Heart right ventricle (tissue), 16 donors: ENCODE data around the gene STRN3. TPM values are rescaled to one million over a fixed set of nuclear protein-coding genes. Genes with fewer than 3 reads are reported as not detected.
A peak's percentile ranks its signal among the peaks of the same experiment; 100 is the strongest.

Experiments
- ATAC-seq, 8 donors: fragments of 200-7000 bp; cut with Tn5 transposase; one replicate each; pipeline ENCODE4 v1.9.1; 2020; ENCODE audit warnings: mild to moderate bottlenecking in 8 of 8, moderate library complexity in 8 of 8, moderate number of reproducible peaks in 1 of 8
- DNase-seq, 2 donors: peaks; one replicate each; pipeline ENCODE4 v3.0.0-alpha.2; 2020
- H3K27ac ChIP-seq, 10 donors: fragments of 200-600 bp; sonication (generic) in 2 of 10; one replicate each; pipeline versions ENCODE4 v1.5.0 to v1.8.0; 2020 to 2022; ENCODE audit warnings: mild to moderate bottlenecking in 3 of 10
- H3K27me3 ChIP-seq, 7 donors: fragments of 200-600 bp; one replicate each; pipeline ENCODE4 v1.8.0; 2021 to 2022; ENCODE audit warnings: mild to moderate bottlenecking in 2 of 7
- H3K36me3 ChIP-seq, 9 donors: fragments of 200-600 bp; sonication (generic) in 1 of 9; one replicate each; pipeline versions ENCODE4 v1.5.0 to v1.8.0; 2020 to 2022; ENCODE audit warnings: mild to moderate bottlenecking in 2 of 9
- H3K4me1 ChIP-seq, 9 donors: fragments of 200-600 bp; sonication (generic) in 1 of 9; one replicate each; pipeline versions ENCODE4 v1.5.0 to v1.8.0; 2020 to 2022; ENCODE audit warnings: mild to moderate bottlenecking in 4 of 9
- H3K4me3 ChIP-seq, 10 donors: fragments of 200-600 bp; sonication (generic) in 2 of 10; one replicate each; pipeline versions ENCODE4 v1.5.0 to v1.8.0; 2020 to 2022; ENCODE audit warnings: mild to moderate bottlenecking in 7 of 10, moderate library complexity in 2 of 10
- H3K9me3 ChIP-seq, 11 donors: fragments of 200-600 bp in 10 of 11; sonication (generic) in 2 of 11; one replicate each; pipeline versions ENCODE4 v1.5.0 to v1.8.0; 2013 to 2022; ENCODE audit warnings: mild to moderate bottlenecking in 2 of 11, control low read depth in 1 of 11, moderate library complexity in 1 of 11
- WGBS, 2 donors: extraction: QIAGEN DNeasy Blood & Tissue Kit; methylation state at CpG; one replicate each; pipeline ENCODE4 v1.1.7; 2013; ENCODE audit warnings: inconsistent platforms in 1 of 2; 5-methylcytosine and 5-hydroxymethylcytosine counted together
- intact Hi-C, 10 donors: fragments of 100-400 bp; cut with DNase I; formaldehyde crosslinking; loops; one replicate each; pipeline versions ENCODE4 v1.11.1 to v1.14.2; 2022
- polyA plus RNA-seq, 2 donors: library from polyadenylated mRNA; stranded (reverse); fragments of 200-250 nt; gene quantifications; one replicate each; pipeline ENCODE4 v1.2.3, GENCODE V29; 2013
- total RNA-seq, 10 donors: library from RNA; stranded (reverse); fragmentation: NEBNext Ultra II Directional in 3 of 10; extraction: Animal tissue kit (Norgen Biotek cat#: 25700) in 3 of 10; gene quantifications; one replicate each; pipeline versions ENCODE4 v1.2.1 to v1.2.4, GENCODE V29; 2021 to 2023
- TF ChIP-seq, protein P1 (sequence below), 9 donors: fragments of 200-600 bp; sonication (generic) in 2 of 9; IDR thresholded peaks; one replicate each; pipeline versions ENCODE4 v1.5.0 to v1.8.0; 2021 to 2022; ENCODE audit warnings: antibody characterized with exemption in 9 of 9, mild to moderate bottlenecking in 5 of 9, moderate library complexity in 1 of 9
- donor health status: Arrhythmogenic right ventricular cardiomyopathy.
- donor health status: ischemic (EF 13 %, LVEDD 7.1; RV severe dilation, severe dysfunction).
- donor health status: healthy with polysubstance abuse.
- donor health status: DM: no; HTN: yes; CAD: no.
- donor health status: DM: no; HTN: no; CAD: no.
- donor health status: ischemic (EF 25% LVEDD 6.9; RV normal size, moderate dysfunction).
- donor health status: ischemic (EF 25% LVEDD 5.7; RV mildly dilated, moderate dysfunction).
- donor health status: healthy.
- donor health status: DM: yes; HTN: yes; CAD: no.
- donor health status: Ischemic cardiomyopathy.
- donor health status: ischemic (EF 35%, LVEDD 5.7; RV mildly dilated, moderate dysfunction).
- donor health status: nonischemic (EF 11% LVEDD 7.7; RV severe dilation, severe dysfunction).
- donor health status: DM: yes; HTN: yes; CAD: no.
- donor health status: PGD.
- donor health status: ischemic (EF 29% LVEDD 5.4; RV normal size, mild dysfunction).
- donor health status: nonischemic (EF 23%, LVEDD 6.1; RV moderate dilation, normal function).

Gene STRN3
- total and polyA plus RNA-seq, 12 donors = 10.5 to 60.4 (median 50.2) TPM

DNA sequence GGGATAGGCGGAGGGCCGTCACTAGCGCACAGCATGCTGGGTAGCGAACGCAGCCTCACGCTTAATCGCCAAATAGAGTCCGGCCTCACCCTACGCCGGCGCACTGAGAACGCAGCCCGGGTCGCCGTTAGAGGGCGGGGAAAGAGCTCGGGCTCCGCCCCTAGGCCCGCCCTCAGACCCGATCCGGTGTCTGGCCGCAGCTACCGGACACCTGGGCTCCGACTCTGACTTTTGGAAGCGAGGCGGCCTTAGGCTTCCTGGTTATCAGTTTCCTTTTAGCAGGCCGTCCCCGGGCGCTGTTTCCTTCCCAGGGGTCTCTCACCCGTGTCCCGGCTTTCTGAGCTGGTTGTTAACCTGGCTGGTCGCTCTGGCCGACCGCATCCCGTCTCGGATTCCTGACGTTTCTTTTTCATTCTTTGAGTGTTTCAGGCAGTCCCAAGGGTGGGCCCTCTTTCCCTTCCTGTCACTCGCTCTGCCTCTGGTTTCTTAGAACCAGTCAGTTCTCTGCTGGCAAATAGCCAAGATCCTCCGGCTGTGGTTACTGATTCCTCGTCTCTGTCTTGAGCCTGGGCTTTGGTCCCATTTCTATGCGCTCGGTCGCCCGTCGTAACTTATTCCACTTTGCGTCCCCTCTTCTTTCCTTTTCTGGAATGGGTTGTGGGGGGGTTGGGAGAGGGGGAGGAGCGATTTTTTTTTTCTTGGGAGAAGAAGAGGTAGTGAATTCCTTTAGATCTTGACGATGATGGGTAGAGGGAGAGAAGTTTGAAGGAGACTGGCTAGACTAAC, 464 bp upstream of the STRN3 start:
- peak overlapping the region; percentile 68 to 99 (median 96) for H3K4me3 ChIP-seq
- WGBS, 2 donors = 1% methylated on average over 48 of the region's 48 CpGs
- peak overlapping the region; percentile 97 to 100 (median 98) for H3K27ac ChIP-seq
- DNase-seq (peak; percentile 96), ATAC-seq (peak; percentile 97 to 99 (median 99))
- peaks cover 0 to 33% (median 28%) of the 10 kb centered on the region in 9 donors for H3K4me1 ChIP-seq
- peaks cover 0 to 13% (median 0%) of the 10 kb centered on the region in 9 donors for H3K36me3 ChIP-seq
- no peaks in the 10 kb centered on the region for H3K27me3 ChIP-seq
- intact Hi-C loops = loop anchor here in 3 of 10 donors (5.0 to 10.0 kb wide), 3 partner anchors 34 to 178 kb away; partner anchors contain the start of gene HECTD1 (in 1 of the 3)
- TF ChIP-seq, protein P1, sequence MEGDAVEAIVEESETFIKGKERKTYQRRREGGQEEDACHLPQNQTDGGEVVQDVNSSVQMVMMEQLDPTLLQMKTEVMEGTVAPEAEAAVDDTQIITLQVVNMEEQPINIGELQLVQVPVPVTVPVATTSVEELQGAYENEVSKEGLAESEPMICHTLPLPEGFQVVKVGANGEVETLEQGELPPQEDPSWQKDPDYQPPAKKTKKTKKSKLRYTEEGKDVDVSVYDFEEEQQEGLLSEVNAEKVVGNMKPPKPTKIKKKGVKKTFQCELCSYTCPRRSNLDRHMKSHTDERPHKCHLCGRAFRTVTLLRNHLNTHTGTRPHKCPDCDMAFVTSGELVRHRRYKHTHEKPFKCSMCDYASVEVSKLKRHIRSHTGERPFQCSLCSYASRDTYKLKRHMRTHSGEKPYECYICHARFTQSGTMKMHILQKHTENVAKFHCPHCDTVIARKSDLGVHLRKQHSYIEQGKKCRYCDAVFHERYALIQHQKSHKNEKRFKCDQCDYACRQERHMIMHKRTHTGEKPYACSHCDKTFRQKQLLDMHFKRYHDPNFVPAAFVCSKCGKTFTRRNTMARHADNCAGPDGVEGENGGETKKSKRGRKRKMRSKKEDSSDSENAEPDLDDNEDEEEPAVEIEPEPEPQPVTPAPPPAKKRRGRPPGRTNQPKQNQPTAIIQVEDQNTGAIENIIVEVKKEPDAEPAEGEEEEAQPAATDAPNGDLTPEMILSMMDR (IDR thresholded peaks at IDR 0.05) = peak in 3 of 9 donors; percentile 10 to 19 (median 15)
- no peaks in the 10 kb centered on the region for H3K9me3 ChIP-seq

DNA sequence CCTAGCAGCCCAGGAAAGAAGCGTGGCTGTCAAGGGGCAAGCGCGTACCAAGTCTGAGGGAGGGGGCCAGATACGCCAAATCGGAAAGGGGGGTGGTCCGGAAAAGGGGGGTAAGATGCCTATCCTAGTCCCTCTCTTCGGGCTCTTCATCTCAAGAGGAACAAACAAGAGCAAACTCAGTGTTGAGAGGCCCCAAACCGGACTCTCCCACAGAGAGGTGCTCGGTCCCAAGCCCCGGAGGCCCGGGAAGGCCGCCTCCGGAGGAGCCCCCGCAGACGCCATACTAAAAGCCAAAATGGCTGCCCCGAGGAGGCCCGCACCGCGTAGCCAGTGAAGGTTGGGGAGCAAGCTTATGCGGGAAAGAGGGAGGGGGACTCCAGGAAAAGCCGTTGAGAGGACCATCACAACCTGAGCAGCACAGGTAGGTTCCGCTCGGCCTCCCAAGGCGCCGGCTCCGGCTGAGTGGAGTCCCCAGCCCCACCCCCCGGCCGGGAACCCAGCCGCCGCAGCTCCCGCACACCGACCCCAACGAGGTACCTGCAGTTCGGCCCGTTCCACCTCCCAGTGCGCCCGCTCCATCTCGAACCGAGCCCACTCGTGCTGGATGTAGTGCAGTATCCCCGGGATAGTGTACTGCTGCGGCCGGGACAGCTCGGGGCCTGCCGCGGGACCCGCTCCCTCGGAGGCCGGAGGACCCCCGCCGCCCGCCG, 657 bp downstream of the STRN3 start, which contains the start of gene AP4S1:
AP4S1 (plus strand) TSS at position 283 of the 710 bp plus-strand sequence. CDS start 40,548 bp downstream, outside the sequence.
- TF ChIP-seq, protein P1 (IDR thresholded peaks at IDR 0.05) = no peak
- no peaks in the 10 kb centered on the region for H3K9me3 ChIP-seq
- H3K27ac ChIP-seq = peak within 1 kb of the TSS; percentile 97 to 100 (median 98)
- peaks cover 0 to 44% (median 29%) of the 10 kb centered on the region in 9 donors for H3K4me1 ChIP-seq
- 1% methylated on average over 51 to 53 of the region's 53 CpGs for WGBS, 2 donors
- peaks cover 0 to 22% (median 0%) of the 10 kb centered on the region in 9 donors for H3K36me3 ChIP-seq
- DNase-seq = peak; percentile 33 to 43
- no peaks in the 10 kb centered on the region for H3K27me3 ChIP-seq
- intact Hi-C loops = loop anchor here in 4 of 10 donors (2.0 to 10.0 kb wide), 4 partner anchors 27 to 179 kb away; partner anchors contain the start of gene HECTD1 (in 1 of the 4)
- peak; percentile 4 to 51 (median 30) for ATAC-seq
- H3K4me3 ChIP-seq = peak within 1 kb of the TSS; percentile 68 to 99 (median 96)

DNA sequence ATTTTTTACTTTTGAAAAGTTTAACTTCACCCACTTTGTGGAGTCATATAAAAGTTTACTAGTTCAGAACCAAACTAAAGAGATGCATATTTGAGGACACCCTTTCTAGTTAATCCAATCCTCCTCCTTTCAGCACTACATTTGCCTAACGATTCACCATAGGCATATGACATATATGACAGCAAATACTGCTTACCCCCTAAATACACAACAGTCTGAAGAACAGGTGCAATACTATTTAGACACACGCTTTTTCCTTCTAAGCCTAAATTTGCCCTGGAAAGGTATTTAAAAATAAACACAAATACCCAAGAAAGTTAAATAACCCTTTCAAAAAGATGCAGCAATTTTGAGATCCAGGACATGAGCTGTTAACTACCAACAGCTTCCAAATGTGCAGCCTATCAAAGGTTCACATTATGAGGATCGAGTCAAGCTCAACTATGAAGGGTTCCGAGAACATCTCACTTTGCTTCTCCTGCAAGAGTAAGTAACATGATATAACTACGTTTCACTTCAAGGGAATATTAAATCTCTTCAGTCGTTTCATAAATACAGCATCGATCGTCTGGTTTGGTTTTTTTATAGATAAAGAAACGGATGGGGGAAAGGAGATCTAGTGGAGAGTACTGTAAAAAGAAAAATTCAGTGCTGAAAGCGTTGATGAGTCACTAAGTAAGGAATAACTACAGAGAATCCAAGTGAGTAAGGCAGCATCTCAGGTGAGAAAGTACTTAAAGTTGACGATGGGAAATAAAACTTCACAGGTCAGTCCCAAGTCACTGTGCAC, 1.4 kb downstream of the STRN3 start:
- WGBS, 2 donors = 4 to 5% methylated on average over 11 of the region's 11 CpGs
- peak overlapping the region; percentile 97 to 100 (median 98) for H3K27ac ChIP-seq
- H3K4me1 ChIP-seq = peaks cover 0 to 46% (median 29%) of the 10 kb centered on the region in 9 donors
- ATAC-seq (no peak), DNase-seq (no peak)
- peak overlapping the region; percentile 68 to 99 (median 96) for H3K4me3 ChIP-seq
- H3K27me3 ChIP-seq = no peaks in the 10 kb centered on the region
- no peaks in the 10 kb centered on the region for H3K9me3 ChIP-seq
- H3K36me3 ChIP-seq = peaks cover 0 to 22% (median 0%) of the 10 kb centered on the region in 9 donors
- intact Hi-C loops = loop anchor here in 4 of 10 donors (2.0 to 10.0 kb wide), 5 partner anchors 28 to 180 kb away; partner anchors contain the start of gene HECTD1 (in 1 of the 4)
- TF ChIP-seq, protein P1 (IDR thresholded peaks at IDR 0.05) = no peak
